ENCODE data around the gene ADAMTS8.

Gene ADAMTS8, protein sequence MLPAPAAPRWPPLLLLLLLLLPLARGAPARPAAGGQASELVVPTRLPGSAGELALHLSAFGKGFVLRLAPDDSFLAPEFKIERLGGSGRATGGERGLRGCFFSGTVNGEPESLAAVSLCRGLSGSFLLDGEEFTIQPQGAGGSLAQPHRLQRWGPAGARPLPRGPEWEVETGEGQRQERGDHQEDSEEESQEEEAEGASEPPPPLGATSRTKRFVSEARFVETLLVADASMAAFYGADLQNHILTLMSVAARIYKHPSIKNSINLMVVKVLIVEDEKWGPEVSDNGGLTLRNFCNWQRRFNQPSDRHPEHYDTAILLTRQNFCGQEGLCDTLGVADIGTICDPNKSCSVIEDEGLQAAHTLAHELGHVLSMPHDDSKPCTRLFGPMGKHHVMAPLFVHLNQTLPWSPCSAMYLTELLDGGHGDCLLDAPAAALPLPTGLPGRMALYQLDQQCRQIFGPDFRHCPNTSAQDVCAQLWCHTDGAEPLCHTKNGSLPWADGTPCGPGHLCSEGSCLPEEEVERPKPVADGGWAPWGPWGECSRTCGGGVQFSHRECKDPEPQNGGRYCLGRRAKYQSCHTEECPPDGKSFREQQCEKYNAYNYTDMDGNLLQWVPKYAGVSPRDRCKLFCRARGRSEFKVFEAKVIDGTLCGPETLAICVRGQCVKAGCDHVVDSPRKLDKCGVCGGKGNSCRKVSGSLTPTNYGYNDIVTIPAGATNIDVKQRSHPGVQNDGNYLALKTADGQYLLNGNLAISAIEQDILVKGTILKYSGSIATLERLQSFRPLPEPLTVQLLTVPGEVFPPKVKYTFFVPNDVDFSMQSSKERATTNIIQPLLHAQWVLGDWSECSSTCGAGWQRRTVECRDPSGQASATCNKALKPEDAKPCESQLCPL

DNA sequence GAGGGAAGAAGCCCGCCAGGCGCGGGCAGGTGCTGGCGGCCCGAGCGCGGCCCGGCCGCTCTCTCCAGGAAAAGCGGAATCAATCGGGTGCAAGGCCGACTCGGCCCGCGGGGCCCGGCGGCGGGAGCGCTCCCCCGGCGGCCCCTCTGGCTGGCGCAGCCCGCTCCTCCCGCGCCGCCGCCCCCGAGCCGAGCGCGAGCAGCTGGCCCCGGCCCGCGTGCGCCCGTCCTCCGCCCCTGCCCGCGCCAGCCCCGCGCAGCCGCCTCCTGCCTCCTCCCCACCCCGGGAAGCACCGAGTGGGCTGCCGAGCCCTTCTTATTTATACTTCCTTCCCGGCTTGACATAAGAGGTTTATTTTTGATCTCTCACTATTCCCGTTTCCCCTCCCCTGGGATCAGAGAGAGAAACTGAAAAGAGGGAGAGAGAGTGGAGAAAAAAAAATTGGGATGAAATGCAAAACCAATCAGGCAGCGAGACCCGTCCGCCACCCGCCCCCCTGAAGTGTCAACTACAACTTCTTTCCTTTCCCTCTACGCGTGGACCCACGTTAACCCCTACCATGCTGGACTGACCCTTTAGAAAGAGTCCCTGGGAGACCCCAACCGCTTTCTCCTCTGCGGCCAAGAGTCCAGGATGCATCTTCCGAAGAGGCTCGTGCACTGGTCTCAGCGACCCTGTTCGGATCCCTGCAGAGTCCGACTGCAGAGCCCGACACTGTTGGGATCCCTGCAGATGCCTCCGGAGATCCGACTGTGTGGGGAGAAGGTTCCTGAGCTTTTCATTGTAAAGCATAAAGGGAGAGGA, at the start of gene ADAMTS8:
ADAMTS8 (minus strand) TSS at position 294 of the 804 bp plus-strand sequence. CDS start 323 bp downstream, outside the sequence.
- DNase-seq, result no peak

DNA sequence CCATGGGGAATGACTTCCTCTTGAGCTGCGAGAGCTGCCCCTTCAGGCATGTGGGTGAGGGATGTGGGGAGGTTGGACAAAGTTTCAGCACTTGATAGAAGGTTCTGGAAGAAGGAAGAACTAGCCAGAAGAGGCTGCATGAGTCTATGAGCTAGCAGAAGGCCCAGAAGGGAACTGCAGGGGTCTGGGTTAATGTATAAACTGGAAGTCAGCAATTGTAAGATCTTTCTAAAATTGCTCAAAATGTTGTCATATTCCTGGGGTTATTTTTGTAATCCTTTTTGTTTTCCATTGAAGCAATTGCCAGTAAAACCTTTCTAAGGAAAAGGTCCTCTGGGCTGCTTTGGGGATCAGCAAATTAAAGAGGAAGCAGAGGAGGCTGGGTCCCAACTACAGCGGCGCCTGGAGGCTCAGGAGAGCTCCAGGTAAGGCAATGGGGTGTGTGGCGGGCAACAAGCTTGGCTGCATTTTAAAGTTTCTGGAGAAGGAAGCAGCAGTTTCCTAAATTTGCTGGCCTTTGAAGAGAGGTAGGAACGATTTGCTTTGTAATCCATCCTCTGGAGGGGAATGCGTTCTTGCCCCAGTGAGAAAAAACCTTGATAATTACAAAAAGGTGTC, 49.3 kb upstream of the ADAMTS8 start:
- no peak for DNase-seq

DNA sequence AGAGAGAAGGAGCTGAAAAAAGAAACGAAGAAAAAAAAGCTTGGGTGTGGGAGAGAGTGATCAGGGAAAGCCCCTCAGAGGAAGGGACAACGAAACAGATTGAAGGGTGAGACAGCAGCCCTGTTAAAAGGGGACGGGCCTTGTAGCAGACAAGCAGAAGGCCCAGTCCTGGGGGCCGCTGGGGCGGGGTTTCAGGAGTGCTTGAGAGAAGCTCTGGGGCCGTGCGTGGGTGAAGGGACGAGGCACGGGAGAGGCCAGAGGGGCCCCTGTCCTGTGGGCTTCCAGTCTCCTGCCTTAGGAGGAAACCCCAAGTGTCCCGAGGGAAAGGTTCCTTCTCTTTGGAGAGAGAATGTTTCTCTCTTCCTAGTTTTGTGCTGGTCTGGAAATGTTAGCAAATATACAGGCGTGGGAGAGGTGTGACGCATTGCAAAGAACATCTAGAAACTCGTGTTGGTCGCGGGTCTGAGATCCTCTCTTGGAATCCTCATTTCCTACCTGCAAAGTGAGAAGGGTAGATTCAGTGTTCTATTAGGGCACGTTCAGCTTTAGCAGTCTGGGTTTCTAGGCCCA, 48.6 kb upstream of the ADAMTS8 start:
- no peak for DNase-seq

DNA sequence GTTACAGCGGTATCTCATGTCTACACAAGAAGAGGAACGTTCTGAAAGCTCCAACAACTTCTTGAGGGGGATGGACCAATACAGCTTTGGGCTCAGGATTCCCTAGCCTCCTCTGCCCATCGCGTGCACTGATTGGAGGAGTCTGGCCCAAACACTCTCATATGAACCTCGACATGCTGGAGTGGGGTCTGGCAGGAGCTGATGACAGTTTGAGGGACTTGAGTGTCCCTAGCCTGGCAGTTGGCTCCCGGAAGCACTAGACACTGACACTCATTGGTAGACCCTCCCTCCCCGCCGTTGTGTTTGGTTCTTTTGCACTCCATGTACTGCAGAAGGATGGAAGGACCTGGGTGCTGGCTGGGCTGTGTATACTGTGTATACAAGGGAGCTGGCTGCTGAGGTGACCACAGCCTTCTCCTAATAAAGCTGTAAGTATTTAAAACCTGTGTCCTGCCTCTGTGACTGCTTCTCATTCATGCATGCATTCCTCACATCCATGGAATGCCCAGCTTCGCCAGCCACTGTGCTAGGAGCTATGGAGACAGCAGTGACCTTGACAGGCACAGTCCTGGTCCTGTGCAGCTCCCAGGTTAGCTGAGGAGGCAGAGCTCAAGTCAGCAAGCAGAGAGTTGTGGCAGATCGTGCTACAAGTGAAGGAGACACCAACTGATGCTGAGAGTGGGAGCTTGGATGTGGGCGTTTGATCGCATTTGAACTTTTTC, 48.0 kb upstream of the ADAMTS8 start:
- DNase-seq, result no peak

DNA sequence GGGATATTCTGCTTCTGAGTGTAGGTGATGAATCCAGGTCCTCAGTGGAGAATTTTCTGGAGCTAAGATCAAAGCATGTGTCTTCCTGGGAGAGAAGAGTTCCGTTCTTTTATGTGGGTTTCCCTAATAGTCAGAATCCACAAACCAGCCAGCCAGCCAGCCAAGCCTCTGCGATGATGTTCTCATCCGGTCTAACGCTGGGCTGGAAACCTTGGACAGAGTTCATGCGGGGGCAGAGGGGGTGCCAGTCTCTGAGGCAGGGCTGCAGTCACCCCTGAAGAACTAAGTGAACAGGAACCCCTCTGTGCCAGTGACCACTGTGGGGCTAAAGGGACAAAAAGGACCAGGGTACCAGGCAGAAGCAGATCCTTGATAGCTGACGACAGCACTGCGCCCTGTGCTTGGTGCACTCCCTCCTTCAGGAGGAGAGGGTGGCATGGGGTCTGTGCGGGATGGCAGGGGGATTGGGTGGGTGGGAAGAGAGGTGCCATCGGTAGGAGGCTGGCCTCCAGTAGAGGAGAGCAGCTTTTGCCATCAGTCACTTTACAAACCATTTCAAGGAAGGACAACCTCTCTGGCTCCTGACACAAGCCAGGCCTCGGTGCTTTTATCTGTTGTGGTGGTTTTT, 47.1 kb upstream of the ADAMTS8 start:
- DNase-seq, result no peak

DNA sequence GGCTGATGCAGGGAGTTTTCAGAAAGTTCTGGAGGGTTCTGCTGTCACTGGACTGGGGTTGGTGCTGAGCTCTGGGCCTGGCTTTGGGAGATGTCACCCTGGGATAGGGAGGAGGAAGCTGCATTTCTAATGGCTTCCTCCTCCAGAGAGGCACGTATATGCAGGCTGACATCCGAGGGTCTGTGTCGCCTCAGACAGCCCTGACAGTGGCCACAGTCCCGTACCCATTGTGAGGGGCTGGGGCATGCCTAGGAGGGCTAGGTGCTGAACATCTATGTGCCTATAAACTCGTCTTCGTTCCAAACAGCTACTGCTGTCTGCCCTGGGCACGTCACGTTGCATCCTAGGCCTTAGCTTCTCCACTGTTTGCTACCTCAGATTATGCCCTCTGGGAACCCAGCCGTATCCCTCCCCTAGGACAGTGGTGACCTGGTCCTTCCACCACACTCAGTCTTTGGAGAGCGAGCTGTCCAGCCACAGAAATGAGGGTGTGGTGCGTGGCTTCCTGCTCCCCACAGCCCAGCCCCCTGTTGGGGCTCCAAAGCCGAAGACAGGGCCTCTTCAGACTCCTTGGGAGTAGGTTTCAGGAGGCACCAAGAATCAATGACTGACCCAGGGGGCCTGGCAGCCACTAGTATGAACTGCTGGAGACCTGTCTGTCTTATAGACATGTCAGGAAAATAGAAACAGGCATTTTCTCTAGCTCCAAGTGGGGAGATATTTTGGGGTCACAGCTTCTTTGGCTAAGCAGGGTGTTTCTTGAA, 46.4 kb upstream of the ADAMTS8 start:
- no peak for DNase-seq

DNA sequence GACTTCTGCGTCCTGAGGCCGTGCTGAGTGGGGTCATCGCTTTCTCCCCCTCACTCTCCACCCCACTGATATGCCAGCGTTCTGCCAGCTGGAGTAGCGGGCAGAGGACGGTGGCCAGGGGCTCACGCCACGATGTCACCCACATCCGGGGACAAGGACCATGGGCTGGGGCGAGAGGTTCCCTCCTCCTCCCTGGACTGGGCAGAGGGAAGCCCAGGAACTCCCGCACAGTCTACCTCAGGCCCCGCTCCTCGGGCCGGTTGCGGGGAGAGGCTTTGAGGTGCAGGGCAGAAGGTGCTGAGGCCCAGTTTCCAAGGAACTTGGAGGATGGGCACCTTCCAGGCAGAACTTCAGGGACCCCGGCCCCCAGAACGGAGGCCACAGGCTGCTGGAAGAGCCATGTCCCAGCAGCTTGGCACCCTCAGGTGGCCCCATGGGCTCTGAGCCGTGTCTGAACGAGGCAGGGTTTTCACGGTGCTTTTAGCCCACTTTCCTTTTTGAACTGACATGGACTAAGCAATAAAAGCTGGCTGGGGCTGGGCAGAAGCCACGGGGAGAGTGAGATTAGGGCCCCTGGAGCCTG, 45.5 kb upstream of the ADAMTS8 start:
- DNase-seq, result no peak

DNA sequence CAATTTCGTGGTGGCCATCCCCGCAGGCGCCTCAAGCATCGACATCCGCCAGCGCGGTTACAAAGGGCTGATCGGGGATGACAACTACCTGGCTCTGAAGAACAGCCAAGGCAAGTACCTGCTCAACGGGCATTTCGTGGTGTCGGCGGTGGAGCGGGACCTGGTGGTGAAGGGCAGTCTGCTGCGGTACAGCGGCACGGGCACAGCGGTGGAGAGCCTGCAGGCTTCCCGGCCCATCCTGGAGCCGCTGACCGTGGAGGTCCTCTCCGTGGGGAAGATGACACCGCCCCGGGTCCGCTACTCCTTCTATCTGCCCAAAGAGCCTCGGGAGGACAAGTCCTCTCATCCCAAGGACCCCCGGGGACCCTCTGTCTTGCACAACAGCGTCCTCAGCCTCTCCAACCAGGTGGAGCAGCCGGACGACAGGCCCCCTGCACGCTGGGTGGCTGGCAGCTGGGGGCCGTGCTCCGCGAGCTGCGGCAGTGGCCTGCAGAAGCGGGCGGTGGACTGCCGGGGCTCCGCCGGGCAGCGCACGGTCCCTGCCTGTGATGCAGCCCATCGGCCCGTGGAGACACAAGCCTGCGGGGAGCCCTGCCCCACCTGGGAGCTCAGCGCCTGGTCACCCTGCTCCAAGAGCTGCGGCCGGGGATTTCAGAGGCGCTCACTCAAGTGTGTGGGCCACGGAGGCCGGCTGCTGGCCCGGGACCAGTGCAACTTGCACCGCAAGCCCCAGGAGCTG, 44.8 kb upstream of the ADAMTS8 start:
- DNase-seq, result no peak

DNA sequence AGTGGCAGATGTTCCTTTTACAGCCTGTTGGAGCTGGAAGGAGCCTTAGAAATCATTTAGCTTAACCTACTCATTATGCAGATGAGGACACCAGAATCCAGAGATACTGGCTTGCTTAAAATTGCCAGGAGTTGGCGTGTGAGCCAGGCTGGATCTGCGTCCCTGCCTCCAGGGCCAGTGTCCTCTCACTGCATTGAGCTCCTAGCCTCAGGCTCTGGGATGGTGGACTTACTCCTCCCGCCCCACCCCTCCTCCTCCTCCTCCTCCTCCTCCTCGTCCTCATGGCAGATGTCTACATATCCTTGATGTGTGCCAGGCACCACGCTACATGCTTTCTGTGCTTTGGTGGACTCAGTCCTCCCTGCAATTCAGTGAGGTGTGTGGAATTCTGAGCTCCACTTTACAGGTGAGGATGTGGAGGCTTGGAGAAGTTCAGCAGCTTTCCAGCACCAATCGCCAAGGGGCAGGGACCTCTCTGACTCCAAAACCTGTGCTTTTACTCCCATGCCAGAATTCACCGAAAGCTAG, 44.1 kb upstream of the ADAMTS8 start:
- no peak for DNase-seq

DNA sequence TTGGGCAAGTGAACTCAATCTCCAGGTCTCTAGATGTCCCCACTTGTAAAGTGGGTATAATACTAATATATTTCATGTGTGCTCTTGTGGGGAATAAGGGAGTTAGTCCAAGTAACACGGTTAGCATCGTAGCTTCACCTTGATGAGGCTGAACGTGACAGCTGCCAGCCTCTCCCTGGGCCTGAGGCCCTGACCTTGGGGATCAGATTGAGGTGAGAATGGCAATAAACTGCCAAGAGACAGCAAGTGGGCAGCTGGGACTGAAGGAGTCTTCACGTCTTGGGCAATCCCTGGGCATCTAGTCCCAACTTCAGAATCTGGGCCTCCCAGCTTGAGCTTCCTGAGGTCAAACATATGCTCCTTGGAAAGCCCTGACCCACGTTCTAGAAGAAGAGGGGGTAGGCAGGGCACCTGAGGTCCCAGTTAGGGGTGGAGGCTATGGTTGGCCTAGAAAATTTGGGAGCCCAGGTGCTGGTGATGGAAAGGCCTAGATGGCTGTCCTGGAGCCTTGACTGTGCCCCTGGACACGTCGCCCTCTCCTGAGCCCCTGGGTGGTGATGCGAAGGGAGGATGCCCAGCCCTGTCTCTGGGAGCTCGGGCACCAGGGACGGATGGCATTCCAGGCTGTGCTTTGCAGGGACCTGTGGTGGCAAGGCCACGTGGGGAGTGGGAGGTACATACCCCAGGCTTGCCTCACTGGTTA, 43.5 kb upstream of the ADAMTS8 start:
- DNase-seq, result no peak

DNA sequence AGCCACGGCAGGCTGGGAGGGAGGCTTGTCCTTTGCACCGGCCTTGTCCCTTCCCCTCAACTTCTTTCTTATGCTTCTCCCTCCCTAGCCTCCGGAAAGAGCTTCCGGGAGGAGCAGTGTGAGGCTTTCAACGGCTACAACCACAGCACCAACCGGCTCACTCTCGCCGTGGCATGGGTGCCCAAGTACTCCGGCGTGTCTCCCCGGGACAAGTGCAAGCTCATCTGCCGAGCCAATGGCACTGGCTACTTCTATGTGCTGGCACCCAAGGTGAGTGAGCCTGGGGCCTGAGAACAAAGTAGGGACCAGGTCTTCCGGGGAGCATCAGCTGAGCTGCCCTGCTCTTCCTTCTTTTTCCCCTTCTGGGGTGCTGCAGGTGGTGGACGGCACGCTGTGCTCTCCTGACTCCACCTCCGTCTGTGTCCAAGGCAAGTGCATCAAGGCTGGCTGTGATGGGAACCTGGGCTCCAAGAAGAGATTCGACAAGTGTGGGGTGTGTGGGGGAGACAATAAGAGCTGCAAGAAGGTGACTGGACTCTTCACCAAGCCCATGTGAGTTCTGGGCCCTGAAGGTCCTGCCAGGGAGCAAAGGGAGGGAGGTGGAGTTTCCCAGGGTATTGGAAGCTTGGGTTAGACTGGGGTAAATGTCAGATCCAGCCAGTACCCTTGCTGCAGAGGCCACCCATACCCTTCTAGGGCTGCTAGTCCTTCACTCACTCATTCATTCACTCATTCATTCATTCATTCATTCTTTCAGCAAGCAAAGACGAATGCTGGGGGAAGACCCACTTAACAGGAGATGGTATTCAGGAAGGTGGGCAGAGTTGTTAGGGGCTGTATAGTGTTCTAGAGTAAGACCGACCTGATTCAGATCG, 42.7 kb upstream of the ADAMTS8 start:
- DNase-seq, result no peak

DNA sequence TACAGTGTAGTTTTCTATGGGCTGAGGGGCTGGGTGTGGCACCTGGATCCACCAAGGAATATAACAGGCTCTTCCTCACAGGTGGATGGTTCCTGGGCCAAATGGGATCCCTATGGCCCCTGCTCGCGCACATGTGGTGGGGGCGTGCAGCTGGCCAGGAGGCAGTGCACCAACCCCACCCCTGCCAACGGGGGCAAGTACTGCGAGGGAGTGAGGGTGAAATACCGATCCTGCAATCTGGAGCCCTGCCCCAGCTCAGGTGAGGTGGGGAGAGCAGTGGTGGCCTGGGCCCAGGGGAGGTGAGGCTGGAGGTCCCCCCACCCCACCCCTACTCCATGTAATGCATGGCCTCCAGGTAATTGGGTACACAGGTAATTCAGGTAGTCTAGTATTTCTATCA, 40.8 kb upstream of the ADAMTS8 start:
- DNase-seq, result no peak

DNA sequence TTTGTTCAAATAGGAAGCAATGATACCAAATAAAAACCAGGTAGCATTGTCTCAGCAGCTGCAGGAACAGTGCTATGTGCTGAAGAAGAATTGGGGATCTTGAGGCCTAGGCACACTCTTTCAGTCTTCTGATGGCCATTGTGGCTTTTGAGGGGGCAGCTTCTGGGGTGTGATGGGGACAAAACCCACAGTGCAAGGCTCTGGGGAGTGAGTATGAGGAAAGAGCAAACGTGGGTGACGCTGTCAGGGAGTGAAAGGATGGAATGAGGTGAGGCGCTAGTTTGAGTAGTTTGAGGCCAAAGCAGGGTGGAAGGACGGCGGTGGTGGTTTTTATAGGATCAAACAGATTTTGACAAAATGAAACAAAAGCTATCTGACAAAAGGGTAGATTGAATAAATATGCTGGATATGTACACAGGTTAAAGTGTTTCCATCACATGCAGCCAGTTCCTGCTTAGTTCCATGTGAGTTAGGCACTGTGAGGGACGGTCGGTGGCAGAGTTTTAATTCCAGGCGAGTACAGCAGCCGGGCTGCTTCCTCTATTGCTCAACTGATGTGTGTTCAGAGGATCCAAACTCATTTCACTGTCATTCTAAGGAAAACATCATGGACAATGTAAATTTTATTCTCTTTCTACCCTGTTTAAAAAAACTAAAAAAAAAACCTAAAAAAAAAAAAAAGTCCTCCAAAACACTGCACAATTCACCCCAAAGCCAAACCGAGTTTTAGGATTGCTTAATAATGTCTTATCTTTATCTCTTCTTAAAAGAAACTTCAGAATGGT, 38.9 kb upstream of the ADAMTS8 start:
- DNase-seq, result no peak

DNA sequence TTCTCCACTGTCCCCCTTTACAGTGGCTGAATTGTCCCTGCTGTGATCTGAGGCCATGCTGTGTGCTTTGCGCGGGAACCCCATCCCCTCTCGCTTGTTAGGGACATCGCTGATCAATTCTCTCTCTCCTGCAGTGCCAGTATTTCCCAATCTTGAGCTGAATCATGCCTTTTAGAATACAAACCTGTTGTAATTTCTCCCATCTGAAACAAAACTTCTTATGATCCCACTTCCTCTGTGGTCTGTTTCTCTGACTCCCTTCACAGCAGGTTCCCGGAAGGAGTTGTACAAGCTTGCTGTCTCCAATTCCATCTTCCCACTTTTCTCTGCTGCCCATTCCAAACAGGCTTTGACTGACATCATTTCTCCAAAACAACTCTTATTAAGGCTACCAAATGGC, 36.9 kb upstream of the ADAMTS8 start:
- DNase-seq, result no peak

DNA sequence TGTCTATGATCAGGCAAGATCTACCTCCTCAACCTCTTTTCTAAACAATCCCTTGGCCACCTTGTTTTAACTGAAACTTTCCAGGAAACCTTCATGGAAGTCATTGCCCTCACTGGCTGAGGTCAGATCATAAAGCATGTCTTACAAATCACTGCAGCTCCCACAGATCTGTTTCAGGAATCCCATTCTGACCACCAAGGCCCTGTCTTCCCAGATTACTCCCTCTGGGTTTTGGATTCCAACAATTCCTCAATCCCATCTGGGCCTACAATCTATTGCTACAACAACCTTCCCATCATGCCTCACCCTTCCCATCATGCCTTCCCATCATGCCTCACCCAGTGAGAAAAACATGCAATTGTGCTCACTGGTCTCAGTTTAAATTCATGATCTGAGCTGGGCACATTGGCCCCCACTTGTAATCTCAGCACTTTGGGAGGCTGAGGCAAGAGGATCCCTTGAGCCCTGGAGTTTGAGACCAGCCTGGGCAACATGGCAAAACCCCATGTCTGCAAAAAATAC, 35.9 kb upstream of the ADAMTS8 start:
- no peak for DNase-seq

DNA sequence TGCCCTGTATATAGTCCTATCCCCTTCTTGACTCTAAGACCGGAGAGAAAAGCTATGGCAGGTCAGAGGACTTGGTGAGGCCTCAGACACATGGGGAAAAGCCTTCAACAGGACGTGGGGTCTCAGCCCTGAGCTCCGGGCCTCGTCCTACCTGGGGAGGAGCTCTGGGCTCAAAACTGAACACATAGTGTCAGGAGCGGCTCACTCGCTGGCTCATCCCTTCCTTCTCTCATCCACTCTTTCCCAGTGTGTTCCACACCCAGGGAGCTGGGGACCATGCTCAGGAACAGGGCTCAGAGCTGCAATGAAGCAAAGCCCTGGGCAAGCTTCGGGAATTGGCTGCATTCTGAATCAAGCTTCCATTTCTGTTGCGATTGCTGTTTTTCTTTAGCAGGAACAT, 34.5 kb upstream of the ADAMTS8 start:
- DNase-seq, result no peak
